GM18867 (cell line): ENCODE results near the gene CNOT10.

Experiments used
- ATAC-seq: cut with Tn5 transposase; IDR thresholded peaks from one replicate; pipeline ENCODE4 v1.9.1; 2021; ENCODE audit warnings: mild to moderate bottlenecking, moderate library complexity; ENCODE audit not compliant: unreplicated experiment

CNOT10 gene

GRCh38 chr3:32815841-32816438 is 131.0 kb downstream of the CNOT10 start:
- ATAC-seq = no peak

GRCh38 chr3:32816439-32817256 is 131.7 kb downstream of the CNOT10 start:
- no peak for ATAC-seq

GRCh38 chr3:32817257-32817557 is 132.2 kb downstream of the CNOT10 start:
- ATAC-seq = no peak

- no peak for ATAC-seq
Measured at GRCh38 chr3:32817558-32818228, 132.7 kb downstream of the CNOT10 start, which contains the start of gene TRIM71. TRIM71 (plus strand) TSS chr3:32817997; CDS start chr3:32818081, 84 bp downstream.

- no peak for ATAC-seq
Measured at GRCh38 chr3:32818229-32818969, 133.4 kb downstream of the CNOT10 start.

GRCh38 chr3:32818970-32819511 is 134.1 kb downstream of the CNOT10 start:
- ATAC-seq = no peak

- ATAC-seq = no peak
Measured at GRCh38 chr3:32819551-32820348, 134.8 kb downstream of the CNOT10 start.

- ATAC-seq = no peak
Measured at GRCh38 chr3:32820430-32820829, 135.4 kb downstream of the CNOT10 start.

GRCh38 chr3:32820971-32821685 is 136.1 kb downstream of the CNOT10 start:
- ATAC-seq = no peak

GRCh38 chr3:32821686-32822296 is 136.8 kb downstream of the CNOT10 start:
- no peak for ATAC-seq

- no peak for ATAC-seq
Measured at GRCh38 chr3:32822609-32823498, 137.9 kb downstream of the CNOT10 start.
